Measurements from ENCODE around the gene HPGDS.
"Not testable (repeated sequence)": the region's sequence is repeated elsewhere in the genome, so short reads cannot be mapped to it uniquely, and the experiment has no call there.

The HPGDS gene

GRCh38 chr4:94307231-94307871 is 35.3 kb downstream of the HPGDS start:
- no peak for DNase-seq

DNA sequence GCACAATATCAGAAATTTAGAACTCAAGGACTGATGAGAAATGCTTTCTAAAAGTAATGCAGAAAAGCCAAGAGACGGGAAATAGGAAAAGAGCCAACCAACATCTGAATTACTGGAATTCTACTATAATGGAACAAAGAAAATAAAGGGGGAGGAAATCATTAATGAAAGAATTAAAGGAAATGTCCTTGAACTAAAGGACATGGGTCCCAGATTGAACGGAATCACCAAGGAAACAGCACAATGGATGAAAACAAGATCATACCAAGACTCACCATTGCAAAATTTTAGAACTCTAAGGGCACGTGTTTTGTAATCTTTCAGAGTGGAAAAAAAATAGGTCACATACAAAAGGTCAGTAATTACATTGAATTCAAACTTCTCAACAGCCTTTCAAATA is 35.9 kb downstream of the HPGDS start:
- no peak for DNase-seq

- peak; percentile 46 for DNase-seq
Measured at GRCh38 chr4:94305466-94306225, 37.0 kb downstream of the HPGDS start.

DNA sequence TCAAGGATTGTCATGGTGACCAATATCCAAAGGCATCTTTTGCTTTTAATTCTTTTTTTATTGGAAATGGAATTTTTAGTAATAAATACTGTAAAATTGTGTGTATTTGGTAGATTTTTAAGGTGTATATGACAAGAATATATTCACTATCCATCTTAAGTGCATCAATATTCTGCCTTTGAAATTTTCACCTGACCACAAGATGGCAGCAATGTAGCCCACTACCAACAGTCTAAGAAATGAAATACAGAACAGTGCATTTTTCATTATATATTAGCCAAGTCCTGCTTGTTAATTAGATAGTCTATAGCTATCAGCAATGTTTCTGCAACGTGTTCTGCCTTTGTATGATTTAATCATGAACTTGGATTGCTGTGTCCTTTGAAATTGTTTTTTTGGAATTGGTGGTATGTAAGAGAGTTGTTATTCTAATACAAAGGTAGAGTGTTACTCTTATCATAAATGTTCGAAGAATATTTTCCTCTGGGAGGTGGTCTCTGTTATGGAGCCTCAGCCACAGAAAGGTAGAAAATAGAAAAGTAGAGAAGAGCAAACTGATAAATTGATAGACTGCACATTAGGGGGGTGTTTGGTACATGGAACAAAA is 38.2 kb downstream of the HPGDS start:
- DNase-seq, result peak; percentile 71

DNA sequence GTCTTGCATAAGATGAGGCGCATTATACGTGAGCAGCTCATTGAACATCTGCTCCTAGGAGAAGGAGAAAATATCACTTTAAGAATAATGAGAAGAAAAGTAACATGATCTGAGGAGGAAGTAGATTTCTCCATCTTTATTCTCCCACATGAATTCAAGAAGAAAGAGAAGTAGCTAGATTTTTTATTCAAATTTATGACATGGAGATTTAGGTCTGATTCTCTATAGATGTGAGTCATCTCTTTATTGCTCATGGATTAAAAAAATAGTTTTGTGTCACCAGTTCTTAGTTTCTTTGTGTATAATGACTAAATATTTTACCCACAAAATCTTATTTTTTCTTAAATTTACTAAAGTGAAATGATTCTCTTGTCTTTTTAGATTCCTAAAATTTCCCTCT is 40.4 kb downstream of the HPGDS start:
- no peak for DNase-seq

DNA sequence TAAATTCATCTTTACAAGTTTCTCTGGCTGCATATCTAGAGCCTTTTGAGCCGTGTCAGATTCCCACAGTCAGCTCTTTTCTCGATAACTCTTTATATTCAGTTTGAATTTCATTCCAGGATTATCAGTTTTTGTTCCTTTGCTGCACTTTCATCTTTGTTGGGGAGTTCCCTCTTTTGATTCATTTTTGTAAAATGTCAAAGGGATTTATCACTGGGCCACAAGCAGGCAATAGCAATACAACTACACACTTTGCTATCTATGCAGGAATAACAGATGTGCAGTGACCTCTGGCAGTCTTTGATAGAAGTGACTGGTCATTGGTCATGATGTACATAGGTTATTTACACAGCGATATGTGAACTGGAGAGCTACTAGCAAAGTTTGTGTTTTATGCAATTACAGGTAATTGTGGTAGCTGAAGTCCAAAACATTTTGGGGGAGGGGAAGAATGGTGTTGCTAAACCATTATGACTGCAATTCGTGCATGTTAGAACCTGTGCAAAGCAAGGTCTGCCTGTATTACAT is 43.8 kb downstream of the HPGDS start:
- no peak for DNase-seq

- DNase-seq, result not testable (repeated sequence)
Measured at GRCh38 chr4:94295473-94295872, 47.2 kb downstream of the HPGDS start.

- not testable (repeated sequence) for DNase-seq
Measured at GRCh38 chr4:94293981-94294380, 48.7 kb downstream of the HPGDS start.

DNA sequence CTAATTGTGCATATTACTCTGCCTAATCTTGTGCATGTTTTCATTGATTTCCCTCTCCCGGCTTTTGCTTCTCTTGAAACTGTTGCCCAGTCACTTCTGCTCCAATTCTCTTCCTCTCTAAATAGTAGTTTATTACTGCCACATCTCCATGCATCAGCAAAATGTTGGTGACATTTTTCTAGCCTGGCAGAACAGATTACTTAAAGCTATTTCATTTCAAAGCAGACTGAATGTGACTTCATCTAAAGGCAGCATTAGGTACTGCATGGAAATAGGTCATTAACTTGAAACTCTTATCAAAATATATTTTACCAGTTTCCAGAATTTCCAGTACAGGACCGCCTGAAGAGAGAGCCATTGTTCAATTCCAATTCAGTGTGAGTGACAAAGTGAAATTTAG is 52.4 kb downstream of the HPGDS start:
- DNase-seq, result peak; percentile 18

- DNase-seq, result no peak
Measured at GRCh38 chr4:94285666-94286065, 57.0 kb downstream of the HPGDS start.

- no peak for DNase-seq
Measured at GRCh38 chr4:94284889-94285288, 57.7 kb downstream of the HPGDS start.

DNA sequence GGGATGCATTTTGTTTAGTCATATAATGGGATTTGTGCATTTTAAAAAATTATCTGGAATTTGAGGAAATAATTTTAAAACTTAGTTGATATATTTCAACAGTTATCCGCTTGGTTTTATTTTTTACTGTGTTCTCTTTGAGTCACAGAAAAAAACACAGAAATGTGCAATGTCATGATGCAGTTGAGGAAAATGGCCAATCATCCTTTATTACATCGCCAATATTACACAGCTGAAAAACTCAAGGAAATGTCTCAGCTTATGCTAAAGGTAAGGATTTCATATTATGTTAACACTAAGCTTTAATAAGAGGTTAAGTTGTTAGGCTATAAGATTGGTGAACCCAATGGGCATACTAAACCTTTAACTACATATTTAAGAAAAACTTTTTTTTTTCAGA is 63.9 kb downstream of the HPGDS start:
- DNase-seq, result no peak

GRCh38 chr4:94277534-94277933 is 65.1 kb downstream of the HPGDS start:
- no peak for DNase-seq

GRCh38 chr4:94276204-94276603 is 66.4 kb downstream of the HPGDS start:
- no peak for DNase-seq

- no peak for DNase-seq
Measured at GRCh38 chr4:94274912-94275311, 67.7 kb downstream of the HPGDS start.

GRCh38 chr4:94271248-94271647 is 71.4 kb downstream of the HPGDS start:
- DNase-seq, result no peak

GRCh38 chr4:94267037-94267436 is 75.6 kb downstream of the HPGDS start:
- no peak for DNase-seq

GRCh38 chr4:94262163-94263016 is 80.2 kb downstream of the HPGDS start:
- DNase-seq, result no peak

DNA sequence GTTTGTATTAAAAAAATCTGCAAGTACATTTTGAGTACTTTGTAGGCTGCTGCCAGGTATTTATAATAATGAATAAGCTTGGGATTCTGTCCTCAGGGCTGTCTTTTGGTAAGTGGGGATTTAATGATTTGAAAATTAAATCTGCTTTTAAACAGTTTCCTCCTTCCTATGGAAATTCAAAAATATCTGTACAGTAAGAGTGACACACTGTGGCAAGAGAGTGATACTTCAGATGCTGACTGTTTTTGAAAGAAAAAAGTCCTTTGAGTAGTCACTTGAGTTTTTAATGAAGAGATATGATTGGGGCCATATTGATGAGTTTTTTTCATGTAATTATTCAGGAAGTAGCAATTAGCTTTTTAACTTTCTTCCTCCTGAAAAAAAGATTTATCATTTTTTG is 85.8 kb downstream of the HPGDS start:
- peak; percentile 45 for DNase-seq

- DNase-seq, result no peak
Measured at GRCh38 chr4:94256144-94256783, 86.4 kb downstream of the HPGDS start.

DNA sequence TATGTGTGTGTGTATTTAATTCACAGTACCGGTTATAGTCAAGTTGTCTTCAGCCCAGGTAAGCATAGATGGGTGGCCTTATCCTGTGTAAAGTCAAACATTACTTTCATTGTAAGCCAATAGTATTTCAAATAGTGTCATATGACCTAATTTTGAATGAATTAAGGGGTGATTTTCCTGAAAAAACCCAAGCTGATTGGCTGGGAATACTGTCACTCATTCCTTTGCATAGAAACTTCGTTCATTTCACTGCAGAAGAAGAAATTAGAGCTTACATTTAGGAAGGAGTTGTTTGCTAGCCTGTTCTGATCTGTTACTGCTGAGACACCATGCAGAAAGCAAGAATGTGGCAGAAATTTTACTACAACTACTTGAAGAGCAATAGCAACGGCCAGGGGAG is 89.6 kb downstream of the HPGDS start:
- no peak for DNase-seq

- DNase-seq, result no peak
Measured at GRCh38 chr4:94251094-94251493, 91.5 kb downstream of the HPGDS start.
